AG04450 (cell line): ENCODE results near the gene MAGI2. TPM values are rescaled to one million over a fixed set of nuclear protein-coding genes. Genes with fewer than 3 reads are reported as not detected.

Source experiments
- CTCF ChIA-PET: fragments of 300-600, 350-600 bp; formaldehyde crosslinking; extraction: SDS; loops from one replicate; lab custom pipeline; 2022; ENCODE audit warnings: antibody characterized with exemption, inconsistent platforms; lab: Charles Lee
- POLR2A ChIA-PET: fragments of 350-600 bp; formaldehyde crosslinking; extraction: SDS; loops from one replicate; lab custom pipeline; 2021; ENCODE audit warnings: antibody characterized with exemption, inconsistent platforms; lab: Yijun Ruan, JAX
- DNase-seq: peaks from one replicate; pipeline ENCODE4 v3.0.0-alpha.2; 2011; ENCODE audit warnings: low read depth, low spot score
- H3K27ac ChIP-seq: one replicate; pipeline ENCODE4 v1.5.1; 2012; ENCODE audit warnings: low read depth, low read length, control low read depth
- H3K27me3 ChIP-seq: one replicate; pipeline ENCODE4 v1.6.0; 2012; ENCODE audit warnings: low read length; ENCODE audit not compliant: control insufficient read depth, insufficient read depth
- H3K4me3 ChIP-seq: 2 replicates; pipeline ENCODE4 v1.5.1; 2011; ENCODE audit warnings: mild to moderate bottlenecking, low read depth, low read length, control low read depth
- H3K9me3 ChIP-seq: 2 replicates; pipeline ENCODE4 v1.5.1; 2012; ENCODE audit warnings: low read length; ENCODE audit not compliant: control insufficient read depth, insufficient read depth
- polyA plus RNA-seq: library from polyadenylated mRNA; depleted of rRNA; stranded (reverse); fragments of >200 nt; gene quantifications from 2 replicates; pipeline ENCODE4 v1.2.3, GENCODE V29; 2011
- TF ChIP-seq, protein P1 (sequence below): IDR thresholded peaks from 2 replicates; pipeline ENCODE4 v1.5.1; 2011; ENCODE audit warnings: low read depth, low read length, control low read depth, inconsistent platforms

Gene MAGI2
- polyA plus RNA-seq, 1 experiment: 2.3 TPM

DNA sequence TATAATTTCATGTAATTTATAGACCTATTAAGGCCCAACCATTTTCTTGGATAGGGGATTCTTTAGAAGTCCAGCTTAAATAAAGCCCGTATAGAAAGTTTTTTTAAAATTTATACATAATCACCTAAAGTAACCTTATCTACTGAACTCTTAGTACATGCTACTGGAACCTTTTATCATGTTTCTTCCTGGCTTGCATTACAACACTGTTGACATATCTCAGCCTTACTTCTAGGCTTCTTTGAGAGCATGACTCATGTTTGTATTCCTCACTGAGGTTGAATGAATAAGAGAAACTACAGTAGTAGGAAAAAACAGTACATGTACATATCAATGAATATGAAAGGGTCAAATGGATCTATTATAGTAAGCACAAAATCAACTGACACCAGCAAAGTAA lies 8.2 kb upstream of the MAGI2 start:
- H3K4me3 ChIP-seq: no peak overlapping the region
- ChIA-PET CTCF (no interaction called here), POLR2A (no interaction called here)
- TF ChIP-seq, protein P1, sequence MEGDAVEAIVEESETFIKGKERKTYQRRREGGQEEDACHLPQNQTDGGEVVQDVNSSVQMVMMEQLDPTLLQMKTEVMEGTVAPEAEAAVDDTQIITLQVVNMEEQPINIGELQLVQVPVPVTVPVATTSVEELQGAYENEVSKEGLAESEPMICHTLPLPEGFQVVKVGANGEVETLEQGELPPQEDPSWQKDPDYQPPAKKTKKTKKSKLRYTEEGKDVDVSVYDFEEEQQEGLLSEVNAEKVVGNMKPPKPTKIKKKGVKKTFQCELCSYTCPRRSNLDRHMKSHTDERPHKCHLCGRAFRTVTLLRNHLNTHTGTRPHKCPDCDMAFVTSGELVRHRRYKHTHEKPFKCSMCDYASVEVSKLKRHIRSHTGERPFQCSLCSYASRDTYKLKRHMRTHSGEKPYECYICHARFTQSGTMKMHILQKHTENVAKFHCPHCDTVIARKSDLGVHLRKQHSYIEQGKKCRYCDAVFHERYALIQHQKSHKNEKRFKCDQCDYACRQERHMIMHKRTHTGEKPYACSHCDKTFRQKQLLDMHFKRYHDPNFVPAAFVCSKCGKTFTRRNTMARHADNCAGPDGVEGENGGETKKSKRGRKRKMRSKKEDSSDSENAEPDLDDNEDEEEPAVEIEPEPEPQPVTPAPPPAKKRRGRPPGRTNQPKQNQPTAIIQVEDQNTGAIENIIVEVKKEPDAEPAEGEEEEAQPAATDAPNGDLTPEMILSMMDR: no peak
- peak; percentile 33 for DNase-seq
- no peaks in the 10 kb centered on the region for H3K27me3 ChIP-seq
- H3K27ac ChIP-seq: no peak overlapping the region
- H3K9me3 ChIP-seq: no peaks in the 10 kb centered on the region

DNA sequence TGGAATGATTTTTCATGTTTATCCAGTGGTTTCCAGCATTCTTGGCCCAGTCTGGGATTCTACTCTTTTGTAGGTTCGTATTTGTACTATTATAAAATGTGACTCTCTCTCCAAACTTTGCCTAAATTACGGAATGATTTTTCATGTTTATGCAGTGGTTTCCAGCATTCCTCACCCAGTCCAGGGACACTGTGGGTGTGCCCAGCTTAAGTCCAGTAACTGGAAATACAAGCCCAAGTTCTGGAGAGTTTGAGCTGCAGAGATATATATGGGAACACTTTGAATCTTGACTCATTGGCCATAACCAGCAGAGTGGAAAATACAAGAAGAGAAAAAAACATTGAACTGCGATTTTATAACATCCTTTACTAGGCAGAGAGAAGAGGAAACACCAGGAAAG lies 5.9 kb upstream of the MAGI2 start:
- Histone ChIP-seq H3K27me3 (no peaks in the 10 kb centered on the region), H3K4me3 (no peak overlapping the region), H3K27ac (no peak overlapping the region), H3K9me3 (no peaks in the 10 kb centered on the region)
- TF ChIP-seq, protein P1: no peak
- no peak for DNase-seq
- ChIA-PET CTCF (no interaction called here), POLR2A (no interaction called here)

GRCh38 chr7:79458796-79459195 lies 5.3 kb upstream of the MAGI2 start:
- H3K9me3 ChIP-seq: no peaks in the 10 kb centered on the region; the same call in 1 of the 2 replicates
- POLR2A ChIA-PET: interaction anchor here (0.7 kb wide), 1 partner anchor 156 kb away, joined by 8 read pairs; no protein-coding TSS in a partner anchor
- no peaks in the 10 kb centered on the region for H3K27me3 ChIP-seq
- H3K4me3 ChIP-seq: no peak overlapping the region
- TF ChIP-seq, protein P1: no peak
- H3K27ac ChIP-seq: no peak overlapping the region
- no peak for DNase-seq
- CTCF ChIA-PET: interaction anchor here (0.7 kb wide), 1 partner anchor 160 kb away, joined by 3 read pairs; no protein-coding TSS in a partner anchor

DNA sequence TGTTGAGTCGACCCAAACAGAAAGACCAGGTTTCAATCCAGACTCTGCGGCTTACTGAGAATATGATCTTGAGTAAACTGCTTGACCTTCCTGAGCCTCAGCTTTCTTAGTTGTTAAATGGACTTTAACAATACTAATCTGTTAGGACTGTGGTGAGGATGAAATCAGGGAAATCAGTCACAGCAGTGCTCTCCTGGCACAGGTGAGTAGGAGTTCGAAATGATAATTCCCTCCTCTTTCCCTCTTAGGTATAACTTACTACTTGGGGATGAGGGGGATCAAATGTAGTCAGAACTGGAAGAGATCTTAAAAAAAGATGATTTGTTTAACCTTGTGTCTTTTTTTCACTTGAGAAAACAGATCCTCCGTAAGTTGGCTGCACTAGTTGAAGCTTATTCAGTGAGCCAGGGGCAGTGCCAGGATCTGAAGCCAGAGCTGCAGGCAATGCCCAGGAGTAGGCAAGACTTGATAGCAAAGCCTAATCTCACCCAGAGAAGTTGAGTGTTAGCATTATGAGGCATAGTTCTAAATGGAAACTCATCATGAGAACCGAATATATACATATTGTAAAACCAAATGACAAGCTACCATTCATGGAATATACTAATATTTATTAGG lies 1.8 kb upstream of the MAGI2 start:
- Histone ChIP-seq H3K27me3 (no peaks in the 10 kb centered on the region), H3K9me3 (no peaks in the 10 kb centered on the region; the same call in 1 of the 2 replicates), H3K4me3 (peak overlapping the region; percentile 80), H3K27ac (no peak overlapping the region)
- TF ChIP-seq, protein P1: no peak
- no peak for DNase-seq
- ChIA-PET CTCF (interaction anchor here (1.3 to 1.8 kb wide), 3 partner anchors 157 to 1320 kb away, joined by 3 to 9 read pairs (median 3); no protein-coding TSS in a partner anchor), POLR2A (interaction anchor here (0.6 kb wide), 1 partner anchor 528 kb away, joined by 9 read pairs; no protein-coding TSS in a partner anchor)

- TF ChIP-seq, protein P1: no peak
- Histone ChIP-seq H3K9me3 (no peaks in the 10 kb centered on the region; the same call in 1 of the 2 replicates), H3K27ac (peak overlapping the region; percentile 97), H3K27me3 (no peaks in the 10 kb centered on the region), H3K4me3 (peak overlapping the region; percentile 80)
- DNase-seq: peak; percentile 8
- ChIA-PET POLR2A (interaction anchor here (0.6 to 1.0 kb wide), 2 partner anchors 174 to 529 kb away, joined by 3 to 9 read pairs; no protein-coding TSS in a partner anchor), CTCF (interaction anchor here (1.3 to 1.8 kb wide), 2 partner anchors 156 to 1320 kb away, joined by 3 to 9 read pairs; no protein-coding TSS in a partner anchor)
Observed at GRCh38 chr7:79454361-79454960, 994 bp upstream of the MAGI2 start.
